ENCODE data around the gene RHBDF1.

DNA sequence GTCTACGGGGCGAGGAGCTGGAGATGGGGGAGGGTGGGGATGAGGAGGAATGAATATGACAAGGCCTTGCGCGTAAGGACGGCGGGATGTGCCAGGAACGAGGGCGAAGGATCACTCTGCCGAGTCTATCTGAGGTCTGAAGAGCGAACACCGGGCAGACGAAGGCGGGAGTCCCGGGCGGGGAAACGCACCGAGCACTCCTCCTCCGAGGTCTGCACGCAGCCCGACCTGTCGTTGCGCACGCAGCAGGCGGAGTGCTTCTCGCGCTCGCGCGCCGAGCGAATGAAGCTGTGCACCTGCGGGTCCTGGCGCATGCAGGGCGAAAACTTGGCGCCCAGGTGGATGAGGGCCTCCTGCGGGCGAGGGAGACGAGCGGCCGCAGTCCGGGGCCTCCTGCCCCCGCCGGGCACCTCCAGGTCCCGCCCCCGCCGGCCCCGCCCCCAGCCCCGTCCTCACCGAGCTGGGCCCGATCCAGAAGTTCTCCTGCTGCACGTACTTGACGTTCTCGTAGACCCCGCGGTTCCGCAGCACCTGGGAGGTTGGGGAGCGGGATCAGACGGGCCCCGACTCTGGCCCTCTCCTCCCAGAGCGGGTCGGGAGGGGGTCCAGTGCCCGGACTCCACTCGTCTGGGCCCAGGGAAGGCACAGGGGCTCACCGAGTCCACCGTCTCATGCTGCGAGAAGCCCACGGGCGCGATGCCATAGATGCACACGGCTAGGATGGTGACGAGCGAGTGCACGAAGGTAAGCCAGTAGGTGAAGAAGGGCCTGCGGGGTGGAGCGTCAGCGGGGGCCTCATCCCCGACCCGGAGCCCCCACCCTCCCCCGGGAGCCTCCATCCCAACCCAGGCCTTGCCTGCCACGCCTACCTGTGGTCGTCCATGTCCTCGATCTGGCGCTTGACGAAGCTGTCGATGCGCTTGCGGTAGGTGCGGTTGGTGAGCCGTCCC lies 11.2 kb downstream of the RHBDF1 start:
- TF ChIP-seq CTCF (IDR thresholded peaks at IDR 0.05; ENCODE audit: low read depth, low read length) (no peak), EZH2phosphoT487 (IDR thresholded peaks at IDR 0.05; ENCODE audit: low read depth) (no peak)

Data from OCI-LY3 (cell line).